PC-3 (cell line): ENCODE measurements around the gene TOPORS.

Source experiments
- EZH2 ChIP-seq: fragments of 300-600 bp; sonication (generic); IDR thresholded peaks from one replicate; pipeline ENCODE4 v1.6.1; 2017; ENCODE audit warnings: antibody characterized with exemption, mild to moderate bottlenecking, low read length; ENCODE audit not compliant: unreplicated experiment
- TF ChIP-seq, protein P1 (sequence below): fragments of 300-600 bp; sonication (generic); conservative IDR thresholded peaks from 2 replicates; pipeline ENCODE4 v1.5.1; 2017; ENCODE audit warnings: antibody characterized with exemption, low read depth, mild to moderate bottlenecking, low read length

DNA sequence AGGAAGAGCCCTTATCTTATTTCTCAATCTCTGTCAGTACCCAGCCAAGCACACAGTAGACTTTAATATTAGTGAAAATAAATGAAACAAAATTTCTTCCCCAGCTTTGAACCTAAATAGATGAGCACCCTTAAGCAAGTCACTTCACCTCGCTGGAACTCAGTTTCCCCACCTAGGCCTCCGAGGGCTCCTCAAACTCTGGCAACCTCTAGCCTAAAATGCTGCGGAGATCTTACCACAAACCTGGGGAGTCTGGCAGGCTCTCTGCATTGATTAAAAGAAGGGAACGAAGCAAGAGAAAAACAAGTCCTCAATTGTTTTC is 26.7 kb downstream of the TOPORS start:
- TF ChIP-seq, protein P1, sequence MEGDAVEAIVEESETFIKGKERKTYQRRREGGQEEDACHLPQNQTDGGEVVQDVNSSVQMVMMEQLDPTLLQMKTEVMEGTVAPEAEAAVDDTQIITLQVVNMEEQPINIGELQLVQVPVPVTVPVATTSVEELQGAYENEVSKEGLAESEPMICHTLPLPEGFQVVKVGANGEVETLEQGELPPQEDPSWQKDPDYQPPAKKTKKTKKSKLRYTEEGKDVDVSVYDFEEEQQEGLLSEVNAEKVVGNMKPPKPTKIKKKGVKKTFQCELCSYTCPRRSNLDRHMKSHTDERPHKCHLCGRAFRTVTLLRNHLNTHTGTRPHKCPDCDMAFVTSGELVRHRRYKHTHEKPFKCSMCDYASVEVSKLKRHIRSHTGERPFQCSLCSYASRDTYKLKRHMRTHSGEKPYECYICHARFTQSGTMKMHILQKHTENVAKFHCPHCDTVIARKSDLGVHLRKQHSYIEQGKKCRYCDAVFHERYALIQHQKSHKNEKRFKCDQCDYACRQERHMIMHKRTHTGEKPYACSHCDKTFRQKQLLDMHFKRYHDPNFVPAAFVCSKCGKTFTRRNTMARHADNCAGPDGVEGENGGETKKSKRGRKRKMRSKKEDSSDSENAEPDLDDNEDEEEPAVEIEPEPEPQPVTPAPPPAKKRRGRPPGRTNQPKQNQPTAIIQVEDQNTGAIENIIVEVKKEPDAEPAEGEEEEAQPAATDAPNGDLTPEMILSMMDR, result no peak
- TF ChIP-seq EZH2, result no peak
